HG03064 (cell line): ENCODE measurements around the gene ADTRP.
"Not testable (repeated sequence)": the region's sequence is repeated elsewhere in the genome, so short reads cannot be mapped to it uniquely, and the experiment has no call there.

Experiments
- ATAC-seq: cut with Tn5 transposase; IDR thresholded peaks from one replicate; pipeline ENCODE4 v1.9.1; 2021; ENCODE audit warnings: low read depth; ENCODE audit not compliant: unreplicated experiment

Gene ADTRP

GRCh38 chr6:11705069-11705468 lies 73.5 kb downstream of the ADTRP start:
- ATAC-seq = no peak

GRCh38 chr6:11703725-11704124 lies 74.9 kb downstream of the ADTRP start:
- ATAC-seq = no peak

GRCh38 chr6:11702500-11703130 lies 76.0 kb downstream of the ADTRP start:
- no peak for ATAC-seq

- no peak for ATAC-seq
These were observed 76.5 kb downstream of the ADTRP start for GRCh38 chr6:11702089-11702488.

- ATAC-seq = no peak
These were observed 77.0 kb downstream of the ADTRP start for GRCh38 chr6:11701573-11701972.

GRCh38 chr6:11700118-11700718 lies 78.4 kb downstream of the ADTRP start:
- no peak for ATAC-seq

GRCh38 chr6:11699576-11699975 lies 79.0 kb downstream of the ADTRP start:
- ATAC-seq = no peak

GRCh38 chr6:11692451-11693376 lies 85.9 kb downstream of the ADTRP start:
- no peak for ATAC-seq

GRCh38 chr6:11689847-11690246 lies 88.8 kb downstream of the ADTRP start:
- no peak for ATAC-seq

GRCh38 chr6:11689400-11689799 lies 89.2 kb downstream of the ADTRP start:
- ATAC-seq = not testable (repeated sequence)

- no peak for ATAC-seq
These were observed 90.2 kb downstream of the ADTRP start for GRCh38 chr6:11688425-11688709.

- ATAC-seq = no peak
These were observed 93.0 kb downstream of the ADTRP start for GRCh38 chr6:11685481-11686093.

GRCh38 chr6:11684901-11685480 lies 93.6 kb downstream of the ADTRP start:
- no peak for ATAC-seq

GRCh38 chr6:11683871-11684270 lies 94.7 kb downstream of the ADTRP start:
- no peak for ATAC-seq

- ATAC-seq = no peak
These were observed 96.0 kb downstream of the ADTRP start for GRCh38 chr6:11682561-11682975.

- no peak for ATAC-seq
These were observed 96.8 kb downstream of the ADTRP start for GRCh38 chr6:11681770-11682169.

GRCh38 chr6:11681357-11681756 lies 97.2 kb downstream of the ADTRP start:
- no peak for ATAC-seq

GRCh38 chr6:11680479-11680878 lies 98.1 kb downstream of the ADTRP start:
- not testable (repeated sequence) for ATAC-seq

GRCh38 chr6:11679099-11679498 lies 99.5 kb downstream of the ADTRP start:
- no peak for ATAC-seq

GRCh38 chr6:11675601-11676000 lies 103.0 kb downstream of the ADTRP start:
- no peak for ATAC-seq

GRCh38 chr6:11672669-11673068 lies 105.9 kb downstream of the ADTRP start:
- no peak for ATAC-seq
